ENCODE measurements around the gene PTDSS2. TPM values are rescaled to one million over a fixed set of nuclear protein-coding genes. Genes with fewer than 3 reads are reported as not detected.
"Not testable (repeated sequence)": the region's sequence is repeated elsewhere in the genome, so short reads cannot be mapped to it uniquely, and the experiment has no call there.

The PTDSS2 gene
- total RNA-seq, 4 donors from 2014 or later: 22.3 to 31.0 (median 25.3) TPM

DNA sequence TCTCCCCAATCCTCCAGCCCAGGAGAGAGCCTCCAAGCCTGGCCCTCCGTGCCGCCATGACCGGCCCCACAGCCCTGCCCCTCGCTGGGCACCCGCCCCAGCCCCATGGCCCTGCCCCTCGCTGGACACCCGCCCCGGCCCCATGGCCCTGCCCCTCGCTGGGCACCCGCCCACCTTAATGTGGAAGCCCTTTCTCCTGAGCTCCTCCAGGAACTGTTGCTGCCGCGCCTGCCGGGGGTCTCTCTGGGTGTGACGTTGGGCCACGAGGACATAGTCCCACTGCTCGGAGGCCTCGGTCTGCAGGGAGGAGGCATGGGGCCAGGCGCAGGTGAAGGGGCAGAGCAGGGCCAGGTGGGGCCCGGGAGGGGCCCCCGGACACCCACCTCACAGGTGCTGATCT is 16.4 kb upstream of the PTDSS2 start:
- WGBS: 91% methylated on average over 8 of the region's 20 CpGs
- no peak overlapping the region for H3K27ac ChIP-seq
- no peak for TF ChIP-seq POLR2AphosphoS5 (IDR thresholded peaks at IDR 0.05)
- no peak for TF ChIP-seq POLR2A (IDR thresholded peaks at IDR 0.05)
- no peak for TF ChIP-seq EP300 (IDR thresholded peaks at IDR 0.05)
- TF ChIP-seq, protein P1, sequence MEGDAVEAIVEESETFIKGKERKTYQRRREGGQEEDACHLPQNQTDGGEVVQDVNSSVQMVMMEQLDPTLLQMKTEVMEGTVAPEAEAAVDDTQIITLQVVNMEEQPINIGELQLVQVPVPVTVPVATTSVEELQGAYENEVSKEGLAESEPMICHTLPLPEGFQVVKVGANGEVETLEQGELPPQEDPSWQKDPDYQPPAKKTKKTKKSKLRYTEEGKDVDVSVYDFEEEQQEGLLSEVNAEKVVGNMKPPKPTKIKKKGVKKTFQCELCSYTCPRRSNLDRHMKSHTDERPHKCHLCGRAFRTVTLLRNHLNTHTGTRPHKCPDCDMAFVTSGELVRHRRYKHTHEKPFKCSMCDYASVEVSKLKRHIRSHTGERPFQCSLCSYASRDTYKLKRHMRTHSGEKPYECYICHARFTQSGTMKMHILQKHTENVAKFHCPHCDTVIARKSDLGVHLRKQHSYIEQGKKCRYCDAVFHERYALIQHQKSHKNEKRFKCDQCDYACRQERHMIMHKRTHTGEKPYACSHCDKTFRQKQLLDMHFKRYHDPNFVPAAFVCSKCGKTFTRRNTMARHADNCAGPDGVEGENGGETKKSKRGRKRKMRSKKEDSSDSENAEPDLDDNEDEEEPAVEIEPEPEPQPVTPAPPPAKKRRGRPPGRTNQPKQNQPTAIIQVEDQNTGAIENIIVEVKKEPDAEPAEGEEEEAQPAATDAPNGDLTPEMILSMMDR (IDR thresholded peaks at IDR 0.05): no peak
- no peaks in the 10 kb centered on the region for H3K27me3 ChIP-seq
- no peaks in the 10 kb centered on the region for H3K36me3 ChIP-seq
- no peaks in the 10 kb centered on the region for H3K4me1 ChIP-seq
- H3K9me3 ChIP-seq: no peaks in the 10 kb centered on the region
- no peak for DNase-seq (ENCODE audit: low spot score in 2 of 2)
- H3K4me3 ChIP-seq: no peak overlapping the region

DNA sequence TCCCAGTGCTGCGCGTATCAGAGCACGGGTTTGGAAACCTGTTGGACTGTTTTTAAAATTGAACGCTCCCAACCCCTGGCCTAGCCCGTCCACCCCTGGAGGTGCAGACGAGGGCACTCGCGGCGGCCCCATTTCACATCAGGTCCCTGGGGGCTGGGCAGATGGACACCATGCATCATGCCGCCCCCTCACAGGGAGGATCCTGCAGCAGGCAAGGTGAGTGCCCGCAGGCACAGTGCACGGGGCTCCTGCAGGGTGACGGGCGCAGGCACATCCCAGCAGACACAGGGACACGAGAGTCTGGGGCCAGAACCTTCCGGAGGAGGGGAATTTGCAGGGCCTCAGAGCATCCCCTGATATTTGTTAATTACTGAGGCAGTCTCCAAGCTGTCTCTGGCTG is 15.6 kb upstream of the PTDSS2 start:
- no peaks in the 10 kb centered on the region for H3K9me3 ChIP-seq
- TF ChIP-seq, protein P1 (IDR thresholded peaks at IDR 0.05): no peak
- TF ChIP-seq EP300 (IDR thresholded peaks at IDR 0.05) (no peak), POLR2AphosphoS5 (IDR thresholded peaks at IDR 0.05) (no peak)
- no peaks in the 10 kb centered on the region for H3K4me1 ChIP-seq
- no peak overlapping the region for H3K4me3 ChIP-seq
- DNase-seq (ENCODE audit: low spot score in 2 of 2): no peak
- H3K27ac ChIP-seq: no peak overlapping the region
- no peaks in the 10 kb centered on the region for H3K36me3 ChIP-seq
- H3K27me3 ChIP-seq: no peaks in the 10 kb centered on the region
- 79% methylated on average over 10 of the region's 16 CpGs for WGBS

DNA sequence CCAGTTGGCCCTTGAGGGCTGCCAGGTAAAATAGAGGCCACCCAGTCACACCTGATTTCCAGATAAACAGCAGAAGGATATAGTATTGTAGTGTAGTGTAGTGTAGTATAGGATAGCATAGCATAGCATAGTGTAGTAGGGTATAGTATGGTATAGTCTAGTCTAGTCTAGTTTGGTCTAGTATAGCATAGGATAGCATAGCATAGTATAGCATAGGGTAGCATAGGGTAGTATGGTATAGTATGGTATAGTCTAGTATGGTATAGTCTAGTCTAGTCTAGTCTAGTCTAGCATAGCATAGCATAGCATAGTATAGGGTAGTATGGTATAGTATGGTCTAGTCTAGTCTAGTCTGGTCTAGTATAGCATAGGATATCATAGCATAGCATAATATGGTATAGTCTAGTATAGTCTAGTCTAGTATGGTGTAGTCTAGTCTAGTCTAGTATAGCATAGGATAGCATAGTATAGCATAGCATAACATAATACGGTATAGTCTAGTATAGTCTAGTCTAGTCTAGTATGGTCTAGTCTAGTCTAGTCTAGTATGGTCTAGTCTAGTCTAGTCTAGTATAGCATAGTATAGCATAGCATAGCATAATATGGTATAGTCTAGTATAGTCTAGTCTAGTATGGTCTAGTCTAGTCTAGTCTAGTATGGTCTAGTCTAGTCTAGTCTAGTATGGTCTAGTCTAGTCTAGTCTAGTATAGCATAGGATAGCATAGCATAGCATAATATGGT is 14.9 kb upstream of the PTDSS2 start:
- H3K4me1 ChIP-seq; H3K9me3 ChIP-seq; DNase-seq (ENCODE audit: low spot score in 2 of 2); H3K27me3 ChIP-seq; H3K4me3 ChIP-seq; H3K27ac ChIP-seq; H3K36me3 ChIP-seq: not testable (repeated sequence)
- WGBS: 94% methylated on average over 1 of the region's 1 CpG

DNA sequence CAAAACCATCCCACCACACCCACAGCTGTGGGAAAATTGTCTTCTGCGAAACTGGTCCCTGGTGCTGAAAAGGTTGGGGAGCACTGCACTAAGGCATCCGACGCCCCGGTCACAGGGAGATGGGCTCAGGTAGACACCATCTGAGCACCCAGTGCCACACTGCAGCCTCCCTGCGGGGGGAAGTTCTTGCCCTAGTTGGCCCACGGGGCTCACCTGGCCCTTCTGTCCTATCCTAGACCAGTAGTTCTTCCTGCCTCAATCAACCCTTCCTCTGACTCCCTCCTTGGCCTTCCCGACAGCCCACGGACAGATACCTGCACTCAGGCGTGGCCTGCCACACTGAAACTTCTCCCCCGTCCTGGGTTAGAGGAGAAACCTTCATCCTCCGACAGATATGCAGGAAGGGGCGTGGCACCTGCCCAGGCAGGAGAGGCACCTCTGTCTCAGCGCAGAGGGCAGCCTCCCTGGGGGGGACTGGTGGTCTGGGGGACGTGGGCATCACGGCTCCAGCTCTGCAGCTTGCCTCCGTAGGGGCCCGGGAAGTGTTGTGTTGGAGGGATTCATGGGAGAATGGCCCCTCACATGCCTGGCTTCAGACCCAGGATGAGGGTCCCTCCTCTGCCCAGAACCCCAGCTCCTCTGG is 12.7 kb upstream of the PTDSS2 start:
- no peak for DNase-seq (ENCODE audit: low spot score in 2 of 2)
- WGBS: 93% methylated on average over 16 of the region's 17 CpGs

DNA sequence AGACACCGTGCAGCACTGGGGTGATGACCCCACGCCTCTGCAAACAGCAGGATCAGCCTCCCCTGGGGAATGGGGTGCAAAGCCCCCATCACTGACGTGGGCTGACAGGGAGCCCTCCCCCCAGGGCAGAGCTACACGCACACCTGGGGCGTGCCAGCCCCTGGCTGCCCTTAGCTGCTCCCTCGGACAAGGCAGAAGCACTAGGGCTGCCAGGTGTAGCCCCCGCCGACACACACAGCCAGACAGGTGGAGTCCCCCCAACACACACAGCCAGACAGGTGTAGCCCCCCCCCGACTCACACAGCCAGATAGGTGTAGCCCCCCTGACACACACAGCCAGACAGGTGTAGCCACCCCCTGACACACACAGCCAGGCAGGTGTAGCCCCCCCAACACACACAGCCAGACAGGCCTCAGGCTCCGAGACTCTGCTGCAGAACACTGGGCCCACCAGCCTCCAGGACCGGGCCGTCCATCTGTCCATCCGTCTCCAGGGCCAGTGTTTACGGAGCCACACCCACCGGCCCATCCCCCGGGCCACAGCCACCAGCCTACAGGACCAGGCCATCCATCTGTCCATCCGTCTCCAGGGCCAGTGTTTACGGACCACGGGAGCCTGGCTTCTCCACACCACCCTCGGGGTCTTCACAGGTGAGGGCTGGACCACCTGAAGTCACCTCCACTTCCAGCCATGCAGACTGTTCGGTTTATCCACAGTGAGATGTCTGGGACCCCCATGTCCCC is 11.8 kb upstream of the PTDSS2 start:
- TF ChIP-seq POLR2AphosphoS5 (IDR thresholded peaks at IDR 0.05): no peak
- TF ChIP-seq, protein P1 (IDR thresholded peaks at IDR 0.05): no peak
- TF ChIP-seq EP300 (IDR thresholded peaks at IDR 0.05): no peak
- TF ChIP-seq POLR2A (IDR thresholded peaks at IDR 0.05): no peak
- H3K27me3 ChIP-seq: no peaks in the 10 kb centered on the region
- no peak for DNase-seq (ENCODE audit: low spot score in 2 of 2)
- 76% methylated on average over 12 of the region's 21 CpGs for WGBS
- H3K36me3 ChIP-seq: no peaks in the 10 kb centered on the region
- no peaks in the 10 kb centered on the region for H3K9me3 ChIP-seq
- no peak overlapping the region for H3K27ac ChIP-seq
- H3K4me1 ChIP-seq: peaks cover 19% of the 10 kb centered on the region
- no peak overlapping the region for H3K4me3 ChIP-seq

More for the DNA sequence above, 12.7 kb upstream of the PTDSS2 start:
- TF ChIP-seq, protein P1 (IDR thresholded peaks at IDR 0.05): no peak
- TF ChIP-seq POLR2AphosphoS5 (IDR thresholded peaks at IDR 0.05) (no peak), POLR2A (IDR thresholded peaks at IDR 0.05) (no peak)
- Histone ChIP-seq H3K27me3 (no peaks in the 10 kb centered on the region), H3K27ac (no peak overlapping the region), H3K9me3 (no peaks in the 10 kb centered on the region), H3K4me1 (peaks cover 14% of the 10 kb centered on the region), H3K4me3 (no peak overlapping the region), H3K36me3 (no peaks in the 10 kb centered on the region)

Measured in suprapubic skin (tissue), 4 donors.